Hematopoietic multipotent progenitor cell treated with erythropoietin and hydrocortisone succinate and interleukin-3 and kit ligand, for 8 days (in vitro differentiated cells): ENCODE data around the gene PDE10A.

Source experiments
- DNase-seq: peaks from one replicate; pipeline ENCODE4 v3.0.0-alpha.2; 2015

PDE10A gene

DNA sequence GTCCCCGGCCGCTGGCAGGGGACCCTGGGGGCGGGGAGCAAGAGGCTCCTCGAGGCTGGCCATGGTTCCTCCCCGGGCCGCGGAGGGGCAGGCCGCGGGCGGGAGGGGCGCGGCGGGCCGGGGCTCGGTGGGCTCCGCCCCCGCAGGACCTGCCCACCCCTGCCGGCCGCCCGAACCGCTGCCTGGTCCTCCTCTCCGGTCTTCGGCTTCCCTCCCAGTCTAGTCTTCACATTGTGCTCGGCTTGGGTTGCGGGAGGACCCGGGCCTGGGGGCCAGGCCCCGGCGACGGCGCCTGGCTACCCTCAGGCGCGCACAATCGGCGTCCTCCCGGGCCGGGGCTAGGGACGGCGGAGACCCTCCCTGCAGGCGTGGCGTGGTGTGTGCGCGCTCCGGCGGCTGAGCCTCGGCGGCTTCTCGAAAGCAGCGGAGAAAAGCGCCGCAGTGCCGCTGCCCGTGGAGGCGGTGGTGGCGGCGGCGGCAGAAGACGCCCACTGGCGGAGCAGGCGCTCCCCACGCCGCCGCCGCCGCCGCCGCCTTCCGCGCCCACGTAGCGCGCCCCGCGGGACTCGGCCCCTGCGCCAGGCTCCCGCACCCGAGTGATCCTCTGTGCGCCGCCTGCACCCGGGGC is at the start of gene PDE10A:
TSS of gene PDE10A (minus strand) at position 493 of the 628 bp plus-strand sequence. CDS start at position 63, 430 bp downstream.
- no peak for DNase-seq

DNA sequence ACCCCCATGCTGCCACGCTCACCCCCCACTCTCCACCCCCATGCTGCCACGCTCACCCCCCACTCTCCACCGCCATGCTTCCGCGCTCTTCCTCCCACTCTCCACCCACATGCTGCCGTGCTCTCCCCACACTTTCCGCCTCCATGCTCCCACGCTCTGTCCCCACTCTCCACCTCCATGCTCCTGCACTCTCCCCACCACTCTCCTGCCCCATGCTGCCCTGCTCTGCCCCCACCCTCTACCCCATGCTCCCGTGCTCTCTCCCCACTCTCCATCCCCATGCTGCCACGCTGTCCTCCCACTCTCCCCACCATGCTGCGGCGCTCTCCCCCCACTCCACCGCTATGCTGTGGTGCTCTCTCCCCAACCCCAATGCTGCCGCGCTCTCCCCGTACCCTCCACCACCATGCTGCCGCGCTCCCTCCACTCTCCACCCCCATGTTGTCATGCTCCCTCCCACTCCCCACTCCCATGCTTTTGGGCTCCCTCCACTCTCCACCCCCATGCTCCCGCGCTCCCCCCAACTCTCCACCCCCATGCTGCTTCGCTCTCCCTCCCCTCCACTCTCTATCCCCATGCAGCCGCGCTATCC is 46.0 kb upstream of the PDE10A start:
- DNase-seq: no peak

DNA sequence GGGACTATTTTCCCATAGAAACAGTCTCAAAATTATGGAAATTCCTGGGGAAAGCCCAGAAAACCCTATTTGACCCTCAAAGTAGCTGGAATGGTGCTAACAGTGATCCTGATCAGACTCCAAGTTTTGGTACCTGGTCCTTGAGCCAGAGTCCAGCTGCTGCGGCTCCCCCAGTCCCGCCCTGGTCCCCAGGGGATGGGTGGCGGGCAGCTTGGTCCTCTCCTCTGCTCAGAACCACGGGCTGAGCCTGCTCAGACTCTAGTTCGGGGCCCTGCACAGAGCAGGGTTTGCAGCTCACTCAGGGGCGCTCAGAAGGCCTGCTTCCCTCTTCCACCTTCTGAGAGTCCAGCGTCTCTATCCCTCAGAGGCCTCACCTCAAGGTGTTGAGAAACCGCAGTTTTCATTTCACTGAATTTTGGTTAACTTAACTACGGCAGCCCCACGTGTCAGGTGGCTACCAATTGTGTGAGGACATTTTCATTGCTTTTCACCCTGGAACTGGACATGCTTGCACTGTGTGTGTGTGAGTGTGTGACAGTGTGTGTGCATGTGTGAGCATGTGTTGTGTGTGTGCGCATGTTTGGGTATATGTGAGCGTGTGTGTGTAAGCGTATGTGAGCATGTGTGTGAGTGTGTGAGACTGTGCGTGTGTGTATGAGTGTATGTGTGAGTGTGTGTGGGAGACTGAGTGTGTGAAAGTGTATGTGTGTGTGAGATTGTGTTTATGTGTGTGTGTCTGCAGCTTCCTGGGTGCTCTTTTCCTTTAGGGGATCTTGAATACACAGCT is 44.2 kb upstream of the PDE10A start:
- DNase-seq: no peak

GRCh38 chr6:165705941-165706340 is 42.9 kb upstream of the PDE10A start:
- no peak for DNase-seq

- no peak for DNase-seq
These were observed 41.2 kb upstream of the PDE10A start for GRCh38 chr6:165704045-165704748.

- no peak for DNase-seq
These were observed 39.6 kb upstream of the PDE10A start for GRCh38 chr6:165702669-165703068.

- DNase-seq: no peak
These were observed 38.7 kb upstream of the PDE10A start for GRCh38 chr6:165701564-165702354.

GRCh38 chr6:165701005-165701404 is 38.0 kb upstream of the PDE10A start:
- no peak for DNase-seq

GRCh38 chr6:165698868-165699267 is 35.8 kb upstream of the PDE10A start:
- no peak for DNase-seq

DNA sequence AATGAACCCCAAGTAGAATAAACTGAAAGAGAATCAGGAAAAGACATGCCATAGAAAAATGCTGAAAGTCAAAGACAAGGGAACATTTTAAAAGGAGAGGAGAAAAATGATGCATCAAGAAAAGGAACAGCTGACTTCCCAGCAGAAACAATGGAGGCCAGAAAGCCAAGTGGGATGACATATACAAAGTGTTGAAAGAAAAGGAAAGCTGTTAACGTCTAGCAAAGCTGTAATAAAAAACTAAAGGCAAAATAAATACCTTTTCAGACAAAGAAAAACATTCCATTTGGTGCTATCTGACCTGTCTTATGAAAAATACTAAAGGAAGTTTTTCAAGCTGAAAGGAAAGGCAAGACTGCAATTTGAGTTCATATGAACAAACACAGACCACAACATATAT is 34.1 kb upstream of the PDE10A start:
- no peak for DNase-seq

DNA sequence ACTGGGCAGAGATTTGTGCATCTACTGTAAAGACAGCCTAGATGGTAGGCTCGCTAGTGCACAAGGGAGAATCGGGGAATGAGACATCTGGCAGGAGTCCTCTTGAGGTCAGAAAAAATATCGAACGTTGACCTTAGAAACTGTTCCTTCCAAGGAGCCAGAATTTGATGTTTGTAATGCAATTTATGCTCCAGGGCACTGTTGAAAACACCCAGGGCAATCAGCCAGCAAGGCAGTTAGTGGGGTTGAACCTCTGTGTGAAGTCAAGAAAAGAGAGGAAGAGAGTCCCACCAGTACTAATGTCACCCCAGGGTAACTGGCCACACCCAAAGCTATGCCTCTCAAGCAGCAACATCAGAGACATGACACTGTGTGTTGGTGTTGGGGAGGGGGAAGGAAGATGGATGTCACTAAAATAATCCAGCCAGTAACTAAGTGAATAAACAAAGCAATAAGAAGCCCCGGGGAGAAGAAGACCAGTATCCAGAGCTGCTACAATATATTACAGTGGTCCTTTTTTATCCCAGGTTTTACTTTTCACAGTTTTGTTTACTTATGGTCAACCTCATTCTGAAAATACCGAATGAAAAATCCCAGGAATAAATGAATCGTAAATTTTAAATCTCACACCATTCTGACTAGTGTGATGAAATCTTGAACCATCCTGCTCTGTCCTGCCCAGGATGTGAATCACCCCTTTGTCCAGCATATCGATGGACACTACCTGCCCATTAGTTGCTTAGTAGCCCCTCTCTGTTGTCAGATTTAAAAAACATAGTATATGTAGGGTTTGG is 32.9 kb upstream of the PDE10A start:
- no peak for DNase-seq

GRCh38 chr6:165694296-165694695 is 31.3 kb upstream of the PDE10A start:
- DNase-seq: no peak

DNA sequence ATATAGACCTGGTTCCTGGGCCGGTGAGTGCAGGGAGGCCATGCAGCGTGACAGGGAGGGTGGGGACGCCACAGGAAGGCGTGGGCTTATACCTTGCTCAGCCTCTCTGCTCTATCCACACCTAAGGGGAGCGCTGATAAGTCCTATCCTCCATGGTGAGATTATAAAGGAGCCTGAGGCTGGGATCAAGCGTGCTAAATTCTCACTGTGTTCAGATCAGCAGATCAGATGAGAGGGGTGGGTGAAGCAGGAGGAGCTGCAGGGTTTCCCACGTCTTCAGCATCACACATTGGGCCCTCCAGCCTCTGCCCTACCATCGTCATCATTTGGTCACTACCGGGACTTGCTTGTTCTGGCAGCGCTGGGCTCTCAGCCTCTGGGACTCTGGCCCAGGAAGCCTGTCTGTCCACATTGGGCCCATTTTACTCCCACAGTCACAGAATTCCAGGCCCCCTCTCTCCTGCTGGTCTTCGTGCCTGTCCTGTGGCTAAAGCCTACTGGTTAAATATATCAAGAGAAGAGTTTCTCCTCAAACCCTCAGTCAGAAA is 29.1 kb upstream of the PDE10A start:
- DNase-seq: no peak

DNA sequence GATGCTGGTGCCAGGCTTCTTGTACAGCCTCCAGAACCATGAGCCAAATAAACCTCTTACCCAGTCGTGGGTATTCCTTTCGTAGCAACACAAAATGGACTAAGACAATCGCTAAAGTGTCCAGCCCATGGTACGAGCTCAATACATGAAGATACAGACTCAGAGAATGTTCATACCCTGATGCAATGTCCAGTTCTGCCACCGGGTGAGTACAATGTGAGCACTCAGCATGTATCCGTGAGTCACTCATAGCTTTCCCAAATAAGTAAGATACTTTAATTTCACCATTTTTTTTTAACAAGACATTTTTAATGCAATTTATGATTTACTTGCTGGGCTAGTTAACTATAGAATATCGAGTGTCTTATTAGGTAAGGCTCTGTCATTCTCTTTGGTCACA is 26.7 kb upstream of the PDE10A start:
- DNase-seq: no peak

DNA sequence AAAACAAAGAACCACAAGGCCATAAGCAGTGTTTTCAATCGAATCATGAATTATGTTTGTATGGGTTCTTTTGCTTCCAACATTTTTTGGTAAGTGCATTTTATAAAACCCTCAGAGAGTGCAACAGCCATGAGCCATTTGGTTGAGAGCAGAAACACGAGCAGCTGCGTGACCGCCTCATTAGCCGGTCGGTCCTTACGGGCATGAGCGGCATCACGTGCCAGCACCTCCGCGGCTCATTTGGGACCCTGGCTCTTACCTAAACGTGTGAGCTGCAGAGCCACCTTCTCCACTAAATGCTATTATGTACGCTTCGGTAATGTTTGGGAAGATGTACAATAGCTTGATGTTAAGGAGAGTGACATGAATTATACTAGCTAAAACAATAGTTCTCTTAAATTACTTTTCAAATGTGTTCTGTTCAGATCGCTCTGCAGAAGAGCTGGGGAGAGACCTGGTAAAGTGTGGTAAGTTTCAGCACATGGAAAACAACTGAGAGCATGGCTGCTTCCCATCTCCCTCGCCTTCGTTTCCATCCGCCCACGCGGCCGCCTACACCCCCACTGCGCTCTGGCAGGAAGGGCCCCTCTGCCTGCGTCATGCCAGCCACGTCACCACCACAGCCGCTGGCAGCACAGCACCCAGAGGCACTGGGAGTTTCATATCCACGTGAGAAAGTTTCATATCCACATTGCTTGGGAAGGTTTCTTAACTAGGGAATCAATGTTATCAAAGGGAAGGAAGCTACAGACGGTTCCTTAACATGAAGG is 23.7 kb upstream of the PDE10A start:
- no peak for DNase-seq

DNA sequence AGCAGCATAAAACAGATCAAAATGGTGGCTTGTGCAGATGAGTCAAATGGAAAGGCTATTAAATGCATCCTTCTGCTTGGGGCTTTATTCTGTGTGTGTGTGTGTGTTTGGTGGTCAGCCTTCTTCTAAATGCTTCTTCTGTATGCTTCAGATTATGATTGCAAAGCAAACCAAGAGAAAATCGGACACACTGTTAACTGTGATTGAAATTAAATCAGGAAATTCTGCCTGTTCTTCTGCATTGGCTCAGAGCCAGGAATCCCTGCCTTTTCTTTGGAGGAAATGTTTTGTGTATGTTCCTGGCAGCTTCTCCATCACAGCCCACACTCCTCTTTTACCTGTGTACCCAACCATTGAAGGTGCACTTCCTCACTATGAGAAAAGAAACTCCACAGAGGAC is 22.3 kb upstream of the PDE10A start:
- DNase-seq: no peak

GRCh38 chr6:165684333-165684732 is 21.3 kb upstream of the PDE10A start:
- no peak for DNase-seq

- no peak for DNase-seq
These were observed 17.9 kb upstream of the PDE10A start for GRCh38 chr6:165680975-165681374.

DNA sequence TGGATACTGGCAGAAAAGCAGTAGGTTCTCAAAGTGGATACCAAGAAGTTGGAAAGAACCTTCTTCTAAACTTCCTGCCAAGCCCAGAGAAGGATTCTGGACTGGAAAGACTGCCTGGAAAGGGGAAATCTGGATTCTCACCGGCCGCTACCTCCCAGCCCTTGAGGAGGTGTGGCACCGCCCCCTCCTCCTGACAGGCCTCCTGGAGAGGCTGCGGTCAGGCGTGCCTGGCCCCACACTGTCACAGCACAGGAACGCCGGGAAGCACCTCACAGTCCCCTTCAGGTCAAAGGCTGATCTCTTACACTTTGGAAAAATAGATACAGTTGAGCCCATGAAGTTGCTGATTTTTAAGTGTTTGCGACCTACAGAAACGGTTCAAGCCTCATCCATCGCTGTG is 16.3 kb upstream of the PDE10A start:
- DNase-seq: no peak

GRCh38 chr6:165678904-165679303 is 15.9 kb upstream of the PDE10A start:
- DNase-seq: no peak

DNA sequence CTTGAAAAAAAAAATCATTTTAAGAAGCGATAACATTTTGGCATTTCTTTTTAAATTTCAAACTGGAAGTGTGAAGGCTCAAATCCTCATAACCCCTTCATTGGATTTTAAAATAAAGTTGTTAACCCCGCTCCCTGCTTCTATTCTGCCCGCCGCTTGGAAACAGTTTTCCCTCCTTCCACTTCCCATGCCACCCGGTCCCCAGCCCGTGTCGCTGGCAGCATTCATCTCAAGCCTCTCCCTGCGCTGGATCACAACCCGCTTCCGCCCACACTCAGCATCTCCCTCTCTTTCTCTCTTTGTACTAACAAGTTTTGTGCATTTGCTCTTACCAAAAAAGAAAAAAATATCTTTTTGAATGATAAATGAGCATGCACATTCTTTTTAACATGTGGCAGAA is 15.4 kb upstream of the PDE10A start:
- DNase-seq: no peak
